Measurements from ENCODE around the gene SPACA9.

GRCh38 chr9:132863096-132863495 is 15.6 kb upstream of the SPACA9 start:
- TF ChIP-seq, protein P1, sequence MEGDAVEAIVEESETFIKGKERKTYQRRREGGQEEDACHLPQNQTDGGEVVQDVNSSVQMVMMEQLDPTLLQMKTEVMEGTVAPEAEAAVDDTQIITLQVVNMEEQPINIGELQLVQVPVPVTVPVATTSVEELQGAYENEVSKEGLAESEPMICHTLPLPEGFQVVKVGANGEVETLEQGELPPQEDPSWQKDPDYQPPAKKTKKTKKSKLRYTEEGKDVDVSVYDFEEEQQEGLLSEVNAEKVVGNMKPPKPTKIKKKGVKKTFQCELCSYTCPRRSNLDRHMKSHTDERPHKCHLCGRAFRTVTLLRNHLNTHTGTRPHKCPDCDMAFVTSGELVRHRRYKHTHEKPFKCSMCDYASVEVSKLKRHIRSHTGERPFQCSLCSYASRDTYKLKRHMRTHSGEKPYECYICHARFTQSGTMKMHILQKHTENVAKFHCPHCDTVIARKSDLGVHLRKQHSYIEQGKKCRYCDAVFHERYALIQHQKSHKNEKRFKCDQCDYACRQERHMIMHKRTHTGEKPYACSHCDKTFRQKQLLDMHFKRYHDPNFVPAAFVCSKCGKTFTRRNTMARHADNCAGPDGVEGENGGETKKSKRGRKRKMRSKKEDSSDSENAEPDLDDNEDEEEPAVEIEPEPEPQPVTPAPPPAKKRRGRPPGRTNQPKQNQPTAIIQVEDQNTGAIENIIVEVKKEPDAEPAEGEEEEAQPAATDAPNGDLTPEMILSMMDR (IDR thresholded peaks at IDR 0.05) = no peak
- TF ChIP-seq POLR2A (IDR thresholded peaks at IDR 0.05) = no peak

Data from right lobe of liver (tissue), 4 donors.